ENCODE data around the gene MRGPRD. TPM values are rescaled to one million over a fixed set of nuclear protein-coding genes. Genes with fewer than 3 reads are reported as not detected.

MRGPRD gene
- total RNA-seq, 1 experiment from 2014 or later: not detected

GRCh38 chr11:68962527-68963250 is 18.1 kb downstream of the MRGPRD start:
- CTCF ChIA-PET: no interaction called here
- no peak overlapping the region for H3K4me3 ChIP-seq (replicated peaks in 1 of 2; ENCODE audit: low read depth in 1 of 2, low read length in 2 of 2)
- H3K27ac ChIP-seq (ENCODE audit: low read depth, low read length): no peak overlapping the region
- H3K79me2 ChIP-seq (ENCODE audit: insufficient read depth, low read length): no peaks in the 10 kb centered on the region
- peaks cover 0 to 3% of the 10 kb centered on the region in 2 experiments; a peak in 1 of 4 replicates for H3K9me3 ChIP-seq (ENCODE audit: control insufficient read depth in 1 of 2, insufficient read depth in 1 of 2, low read depth in 1 of 2, low read length in 2 of 2)
- no peaks in the 10 kb centered on the region for H3K36me3 ChIP-seq (ENCODE audit: control insufficient read depth in 1 of 2, insufficient read depth in 2 of 2, low read length in 2 of 2)
- DNase-seq (ENCODE audit: low read depth, low spot score) (no peak), ATAC-seq (no peak)
- intact Hi-C loops (cut with micrococcal nuclease): no loop called here
- no peak overlapping the region for H3K9ac ChIP-seq (ENCODE audit: low read length)
- no peaks in the 10 kb centered on the region for H4K20me1 ChIP-seq (ENCODE audit: insufficient read depth)
- no peaks in the 10 kb centered on the region for H3K27me3 ChIP-seq (ENCODE audit: insufficient read depth, low read length)
- no peaks in the 10 kb centered on the region for H3K4me1 ChIP-seq (ENCODE audit: control insufficient read depth in 1 of 2, insufficient read depth in 2 of 2, low read length in 2 of 2)
- POLR2A ChIA-PET: no interaction called here
- TF ChIP-seq RAD21 (IDR thresholded peaks at IDR 0.05; ENCODE audit: low read depth): peak; percentile 45
- TF ChIP-seq CEBPB (IDR thresholded peaks at IDR 0.05; ENCODE audit: low read depth): no peak
- no peak for TF ChIP-seq EZH2phosphoT487 (IDR thresholded peaks at IDR 0.05; ENCODE audit: borderline replicate concordance)
- TF ChIP-seq ZBTB33 (IDR thresholded peaks at IDR 0.05; ENCODE audit: extremely low read depth, insufficient replicate concordance, low read length): no peak
- no peak for TF ChIP-seq REST (IDR thresholded peaks at IDR 0.05; ENCODE audit: low read depth)
- TF ChIP-seq CTCF (IDR thresholded peaks at IDR 0.05 in 2 of 3, conservative IDR thresholded peaks at IDR 0.05 in 1 of 3; ENCODE audit: borderline replicate concordance in 1 of 3, insufficient read depth in 1 of 3, low read depth in 2 of 3, low read length in 2 of 3): no peak
- no TSS peak for BruUV-seq (replicated peaks)
- RAD21 ChIA-PET (ENCODE audit: low non-redundant PET in 1 of 2, low total read pairs in 2 of 2, uncharacterized antibody in 2 of 2, unreplicated experiment in 2 of 2): no interaction called here
- no peaks in the 10 kb centered on the region for H3K9me2 ChIP-seq (ENCODE audit: insufficient read depth)
- no peak overlapping the region for H2AFZ ChIP-seq (ENCODE audit: low read depth, low read length, poor library complexity, severe bottlenecking)
- H3K4me2 ChIP-seq (ENCODE audit: low read length): no peak overlapping the region

Measured in HCT116 (cell line).